Left renal cortex interstitium (tissue), 4 donors: ENCODE measurements around the gene MPHOSPH9. TPM values are rescaled to one million over a fixed set of nuclear protein-coding genes. Genes with fewer than 3 reads are reported as not detected.

Experiments used
- DNase-seq, 4 donors: peaks; one replicate each; pipeline ENCODE4 v3.0.0-alpha.2; 2013; ENCODE audit warnings: low read depth in 4 of 4, low spot score in 2 of 4, missing footprints in 1 of 4
- polyA plus RNA-seq, 4 donors: library from polyadenylated mRNA; unstranded; fragments of 120-200 nt; gene quantifications; one replicate each; pipeline ENCODE4 v1.2.1, GENCODE V29; 2013; ENCODE audit not compliant: insufficient read length in 4 of 4

Gene MPHOSPH9
- polyA plus RNA-seq, 4 donors = 26.0 to 47.6 (median 31.4) TPM

DNA sequence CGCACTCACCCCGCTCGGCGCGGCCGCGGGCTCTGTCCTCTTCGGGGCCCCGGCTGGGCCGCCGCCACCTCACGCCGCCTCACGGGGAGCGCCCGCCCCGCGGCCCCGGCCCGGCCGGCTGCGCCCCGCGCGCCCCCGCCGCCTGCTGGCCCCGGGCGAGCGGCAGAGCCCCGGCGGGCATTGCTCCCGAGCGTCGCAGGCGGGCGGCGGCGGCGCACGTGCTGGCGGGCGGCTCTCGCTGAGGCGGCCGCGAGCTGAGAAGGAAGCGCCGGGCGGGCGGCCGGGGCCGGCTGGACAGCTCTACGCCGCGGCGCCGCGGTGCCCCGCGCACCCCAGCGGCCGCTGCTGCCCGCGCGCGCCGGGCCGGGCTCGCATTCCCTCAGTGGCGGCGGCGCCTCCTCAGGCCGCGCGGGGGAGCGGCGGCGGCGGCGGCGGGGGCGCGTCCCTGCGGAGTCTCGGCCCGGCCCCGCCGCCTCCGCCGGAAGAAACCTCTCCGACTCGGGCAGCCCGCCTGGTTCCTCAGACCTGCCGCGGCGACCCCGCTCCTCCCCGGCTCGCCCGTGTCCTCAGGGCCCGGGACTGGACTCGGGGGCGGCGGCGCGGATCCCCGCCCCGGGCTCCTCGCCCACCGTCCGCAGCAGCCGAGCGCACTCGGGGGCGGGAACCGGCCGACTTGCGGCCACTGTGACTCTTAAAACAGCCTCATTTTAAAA is 82.0 kb downstream of the MPHOSPH9 start, which contains the start of gene PITPNM2:
PITPNM2 (minus strand) TSS at position 347 of the 713 bp plus-strand sequence. CDS start 116,500 bp downstream, outside the sequence.
- no peak for DNase-seq

DNA sequence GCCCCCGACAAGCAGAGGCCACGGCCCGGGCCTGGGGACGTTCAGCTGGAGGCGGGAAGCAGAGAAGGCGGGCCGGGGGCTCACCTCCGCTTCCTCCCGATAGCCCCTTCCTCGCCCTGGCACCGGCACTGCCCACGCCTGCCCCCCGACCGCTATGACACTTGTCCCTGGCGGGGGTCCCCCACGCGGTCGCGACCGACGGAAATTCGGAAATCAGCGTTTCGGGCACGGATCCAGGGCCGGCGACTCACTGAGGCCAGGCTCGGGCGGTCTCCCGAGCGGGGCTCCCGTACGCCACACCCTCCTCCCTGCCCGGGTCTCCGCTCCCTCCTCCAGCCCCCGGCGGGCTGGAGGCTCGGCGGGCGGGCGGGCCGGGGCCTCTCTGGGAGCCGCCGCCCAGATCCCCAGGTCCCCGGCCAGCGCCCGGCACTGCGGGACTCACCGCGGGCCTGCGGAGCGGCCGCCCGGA is 82.6 kb downstream of the MPHOSPH9 start:
- DNase-seq = no peak

DNA sequence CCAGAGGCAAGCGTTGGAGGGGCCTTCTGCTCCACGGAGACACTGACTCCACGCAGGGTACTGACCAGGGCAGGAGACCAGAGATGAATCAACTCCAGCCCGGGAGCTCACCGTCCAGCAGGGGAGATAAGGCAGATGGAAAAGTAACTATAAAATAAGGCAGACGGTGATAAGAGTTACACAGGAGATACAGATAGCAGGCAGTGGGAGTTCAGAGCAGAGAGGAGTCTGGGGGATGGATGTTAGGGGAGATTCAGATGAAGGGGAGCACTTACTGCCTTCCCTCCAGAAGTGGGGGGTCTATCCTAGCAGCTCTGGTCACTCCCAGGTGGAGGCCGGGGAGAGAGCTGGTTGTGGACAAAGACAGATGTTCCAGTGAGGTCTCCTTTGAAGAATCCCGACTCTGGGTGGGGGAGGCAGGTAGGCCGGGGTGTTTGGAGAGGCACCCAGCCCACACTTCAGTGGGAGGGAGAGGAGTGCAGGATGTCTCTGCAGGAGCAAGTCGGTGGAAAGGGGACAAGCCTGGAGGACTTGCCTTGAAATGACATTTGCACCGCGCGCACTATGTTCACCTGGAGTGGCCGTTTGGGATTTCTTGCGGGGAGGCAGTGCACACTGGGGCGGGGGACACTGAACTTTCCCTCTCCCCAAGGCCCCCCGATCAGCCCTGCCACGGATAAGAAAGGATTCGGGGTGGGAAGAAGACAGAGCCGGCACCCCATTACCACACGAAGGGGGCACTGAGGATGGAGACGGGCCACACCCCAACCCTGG is 83.3 kb downstream of the MPHOSPH9 start:
- no peak for DNase-seq

GRCh38 chr12:123149088-123149487 is 83.9 kb downstream of the MPHOSPH9 start:
- DNase-seq = no peak

GRCh38 chr12:123148655-123149054 is 84.3 kb downstream of the MPHOSPH9 start:
- no peak for DNase-seq

- no peak for DNase-seq
Measured at GRCh38 chr12:123148223-123148622, 84.7 kb downstream of the MPHOSPH9 start.

DNA sequence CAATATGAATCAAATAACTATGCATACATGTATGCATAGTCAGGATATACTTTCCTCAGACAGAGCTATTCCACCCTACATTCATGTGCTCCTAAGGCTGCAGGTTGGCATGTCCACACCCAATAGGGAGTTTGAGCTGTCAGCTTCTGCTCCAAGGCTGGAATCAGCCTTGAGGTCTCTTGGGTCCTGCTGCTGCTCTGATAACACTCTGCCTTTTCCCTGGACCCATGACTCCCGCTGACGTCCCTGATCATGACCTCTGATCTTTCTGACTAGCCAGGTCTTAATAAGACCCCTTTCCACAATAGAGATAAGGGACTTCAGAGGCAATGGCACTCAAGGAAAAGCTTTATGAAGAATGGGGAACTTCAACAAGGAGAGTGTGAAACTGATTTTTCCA is 87.7 kb downstream of the MPHOSPH9 start:
- no peak for DNase-seq

- no peak for DNase-seq
Measured at GRCh38 chr12:123143736-123144461, 89.0 kb downstream of the MPHOSPH9 start.

DNA sequence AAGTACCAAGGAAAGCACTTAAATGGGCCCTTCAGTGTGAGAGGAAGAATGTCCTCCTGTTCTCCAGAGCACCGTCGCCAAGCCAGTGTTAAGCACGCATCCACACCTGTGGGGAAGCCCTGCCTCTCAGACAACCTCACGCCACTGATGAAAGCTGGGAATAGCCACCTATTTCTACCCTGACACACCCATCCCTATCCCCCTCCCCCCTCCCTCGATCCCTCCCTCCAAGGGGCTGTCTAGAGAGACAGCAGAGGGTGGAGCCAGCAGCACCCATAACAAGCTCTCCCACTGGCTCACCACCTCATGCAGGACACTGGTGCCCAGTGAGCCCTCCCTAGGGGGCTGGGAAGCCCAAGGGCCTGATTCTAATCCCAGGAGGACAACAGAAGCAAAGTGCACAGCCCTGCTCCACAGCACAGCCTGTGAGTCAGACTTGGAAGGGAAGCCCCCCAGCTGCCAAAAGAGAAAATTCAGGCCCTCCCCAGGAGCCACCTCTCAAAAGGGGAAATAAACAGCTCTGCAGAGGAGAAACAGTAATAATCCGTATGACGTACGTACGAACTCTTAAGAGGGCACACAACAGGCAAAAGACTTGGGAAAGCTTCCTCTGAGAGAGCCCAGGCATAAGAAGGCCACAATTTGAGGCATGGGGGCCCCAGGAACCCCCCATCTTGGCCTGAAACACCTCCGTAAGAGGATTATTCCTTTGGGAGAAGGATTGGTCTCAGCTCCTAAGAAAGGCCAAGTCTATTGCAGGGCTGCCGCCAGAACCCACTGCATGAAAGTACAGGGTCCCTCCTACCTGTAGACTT is 89.8 kb downstream of the MPHOSPH9 start:
- no peak for DNase-seq

- no peak for DNase-seq
Measured at GRCh38 chr12:123142518-123142840, 90.5 kb downstream of the MPHOSPH9 start.

- DNase-seq = no peak
Measured at GRCh38 chr12:123141615-123142517, 91.1 kb downstream of the MPHOSPH9 start.

DNA sequence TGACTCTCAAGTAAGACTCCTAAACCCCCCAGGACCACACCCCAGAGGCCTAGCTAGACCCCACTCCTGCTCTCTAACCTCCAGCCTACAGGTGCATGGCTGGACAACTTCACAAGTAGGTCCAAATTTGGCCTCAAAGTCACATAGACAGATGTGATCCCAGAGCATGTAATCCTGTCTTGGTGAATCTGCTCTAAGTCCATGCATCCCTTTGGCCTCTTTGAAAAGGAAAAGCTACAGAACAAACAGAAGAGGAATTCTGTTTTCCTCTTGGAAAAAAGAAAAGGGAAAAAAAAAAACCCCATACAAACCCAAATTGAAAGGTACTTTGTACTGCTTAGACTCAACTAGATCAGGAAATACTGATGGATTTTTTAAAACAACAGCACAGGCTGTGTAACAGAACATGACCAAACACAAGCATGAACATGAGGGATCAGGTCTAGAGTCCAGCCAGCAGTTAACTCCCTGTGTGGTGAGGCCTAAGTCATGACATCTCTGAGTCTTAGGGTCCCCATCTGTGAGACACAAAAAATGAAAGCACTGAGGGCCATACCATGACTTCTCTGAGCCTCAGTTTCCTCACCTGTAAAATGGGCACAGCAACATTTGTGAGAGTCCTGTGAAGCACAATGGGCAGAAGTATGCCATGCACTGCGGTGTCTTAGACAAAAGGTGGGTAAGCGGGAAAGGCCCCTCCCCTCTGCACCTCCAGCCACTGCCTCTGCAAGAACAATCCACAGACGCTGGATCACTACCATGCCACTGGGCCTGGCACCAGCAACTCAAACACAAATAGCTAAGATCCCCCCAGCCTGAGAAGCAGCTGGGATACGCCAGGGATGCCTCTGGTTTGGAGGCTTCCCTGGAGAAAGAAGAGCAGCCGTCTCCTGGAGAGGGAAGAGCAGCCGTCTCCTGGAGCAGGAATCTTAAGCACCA is 92.0 kb downstream of the MPHOSPH9 start:
- no peak for DNase-seq

- no peak for DNase-seq
Measured at GRCh38 chr12:123139926-123140675, 92.8 kb downstream of the MPHOSPH9 start.

GRCh38 chr12:123135688-123136087 is 97.3 kb downstream of the MPHOSPH9 start:
- DNase-seq = no peak

DNA sequence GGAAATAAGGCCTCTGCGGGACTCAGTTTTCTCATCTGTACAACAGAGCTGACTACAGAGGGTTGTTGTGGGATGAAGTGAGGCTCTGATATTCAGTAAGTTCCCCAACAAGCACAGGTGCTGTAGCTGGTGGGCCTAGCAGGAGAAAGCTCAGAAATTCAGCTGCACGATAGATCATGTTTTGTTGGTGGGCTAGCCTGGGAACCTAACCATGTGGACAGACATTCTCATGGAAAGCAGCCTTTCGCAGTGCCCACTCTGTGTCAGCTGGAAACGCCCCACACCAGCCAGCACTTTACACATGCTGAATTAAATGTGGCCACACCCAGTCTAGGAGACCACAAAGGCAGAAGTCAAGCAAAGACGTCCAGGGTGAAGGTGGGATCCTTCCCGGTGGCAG is 98.1 kb downstream of the MPHOSPH9 start:
- DNase-seq = no peak

GRCh38 chr12:123134271-123134671 is 98.7 kb downstream of the MPHOSPH9 start:
- DNase-seq = no peak

DNA sequence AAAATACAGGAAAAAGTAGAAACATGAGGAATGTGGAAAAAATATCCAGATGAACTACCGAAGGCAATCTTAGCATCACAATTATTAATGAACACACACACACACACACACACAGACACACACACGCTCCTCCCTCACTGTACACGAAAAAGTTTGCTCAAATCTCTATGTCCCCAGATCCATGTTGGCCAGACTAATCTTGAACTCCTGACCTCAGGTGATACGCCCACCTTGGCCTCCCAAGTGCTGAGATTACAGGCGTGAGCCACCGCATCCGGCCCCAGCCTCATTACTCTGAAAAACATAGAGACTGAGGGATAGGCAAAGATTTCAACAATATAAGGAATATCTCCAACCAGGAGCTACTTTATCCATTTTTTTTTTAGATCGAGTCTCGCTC is 99.2 kb downstream of the MPHOSPH9 start:
- DNase-seq = no peak
